GM21515 (cell line): ENCODE results near the gene ACVR2A.

Source experiments
- ATAC-seq: cut with Tn5 transposase; IDR thresholded peaks from one replicate; pipeline ENCODE4 v1.9.1; 2021; ENCODE audit not compliant: unreplicated experiment

Gene ACVR2A

GRCh38 chr2:147917161-147917560, 72.3 kb downstream of the ACVR2A start:
- no peak for ATAC-seq

DNA sequence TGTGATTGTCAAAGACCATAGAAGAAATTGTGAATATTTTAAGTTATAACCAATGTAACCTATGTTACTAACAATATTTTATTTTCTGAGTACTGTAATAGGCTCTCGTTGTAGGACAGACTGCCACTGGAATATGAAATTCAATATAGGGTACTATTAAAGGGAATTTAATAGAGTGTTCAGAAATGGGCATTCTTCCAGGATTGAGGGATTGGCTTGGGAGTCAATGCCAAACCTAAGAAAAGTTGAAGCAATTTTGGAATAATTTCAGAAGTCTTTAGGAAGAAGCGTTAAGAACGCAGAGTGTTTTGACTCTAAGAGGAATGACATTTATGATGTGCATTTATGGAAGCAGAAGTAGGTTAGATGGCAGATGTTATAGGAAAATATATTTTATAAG, 79.0 kb downstream of the ACVR2A start:
- no peak for ATAC-seq

DNA sequence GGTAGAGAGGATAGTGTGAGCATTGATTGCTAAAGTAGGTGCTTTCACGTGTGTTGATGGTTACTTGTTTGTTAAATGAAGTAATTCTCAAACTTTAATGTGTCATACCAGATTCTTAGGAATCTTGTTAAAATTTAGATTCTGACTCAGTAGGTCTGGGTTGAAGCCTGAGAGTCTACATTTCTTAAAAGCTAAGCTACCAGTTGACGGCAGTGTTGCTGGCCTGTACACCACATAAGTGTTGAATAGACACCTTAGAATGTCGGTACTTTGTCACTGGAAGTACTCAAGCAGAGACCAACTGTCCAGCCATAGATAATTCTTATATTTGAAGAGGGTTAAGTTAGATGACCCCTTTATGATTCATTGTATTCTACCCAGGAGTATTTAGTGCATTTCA, 79.8 kb downstream of the ACVR2A start:
- no peak for ATAC-seq

- no peak for ATAC-seq
Observed at GRCh38 chr2:147925886-147926285, 81.1 kb downstream of the ACVR2A start.

DNA sequence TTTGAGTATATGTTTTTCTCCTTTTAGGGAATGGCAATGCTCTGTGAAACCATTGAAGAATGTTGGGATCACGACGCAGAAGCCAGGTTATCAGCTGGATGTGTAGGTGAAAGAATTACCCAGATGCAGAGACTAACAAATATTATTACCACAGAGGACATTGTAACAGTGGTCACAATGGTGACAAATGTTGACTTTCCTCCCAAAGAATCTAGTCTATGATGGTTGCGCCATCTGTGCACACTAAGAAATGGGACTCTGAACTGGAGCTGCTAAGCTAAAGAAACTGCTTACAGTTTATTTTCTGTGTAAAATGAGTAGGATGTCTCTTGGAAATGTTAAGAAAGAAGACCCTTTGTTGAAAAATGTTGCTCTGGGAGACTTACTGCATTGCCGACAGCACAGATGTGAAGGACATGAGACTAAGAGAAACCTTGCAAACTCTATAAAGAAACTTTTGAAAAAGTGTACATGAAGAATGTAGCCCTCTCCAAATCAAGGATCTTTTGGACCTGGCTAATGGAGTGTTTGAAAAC, 82.3 kb downstream of the ACVR2A start:
- ATAC-seq, result no peak

GRCh38 chr2:147933931-147934330, 89.1 kb downstream of the ACVR2A start:
- no peak for ATAC-seq

- no peak for ATAC-seq
Observed at GRCh38 chr2:147934881-147935620, 90.2 kb downstream of the ACVR2A start.

- no peak for ATAC-seq
Observed at GRCh38 chr2:147937744-147938349, 93.0 kb downstream of the ACVR2A start.

- ATAC-seq, result no peak
Observed at GRCh38 chr2:147939313-147939712, 94.5 kb downstream of the ACVR2A start.

DNA sequence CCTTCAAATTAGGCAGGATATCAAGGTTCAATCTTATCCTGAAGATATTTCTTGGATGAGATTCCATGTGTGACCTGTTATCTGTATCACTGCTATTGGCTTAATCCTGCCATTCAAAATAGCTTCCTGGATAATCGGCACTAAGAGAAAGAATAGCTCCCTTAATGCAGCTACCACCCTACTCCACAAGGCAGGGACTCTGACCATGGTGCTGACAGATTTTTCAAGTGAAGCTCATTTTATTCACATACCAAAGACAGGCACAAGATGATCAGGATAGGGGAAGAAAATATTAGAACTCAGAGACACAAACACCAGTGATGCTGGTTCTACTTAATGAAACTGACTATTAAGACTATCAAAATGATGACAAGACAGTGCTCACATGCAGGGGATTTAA, 100.8 kb downstream of the ACVR2A start:
- no peak for ATAC-seq

DNA sequence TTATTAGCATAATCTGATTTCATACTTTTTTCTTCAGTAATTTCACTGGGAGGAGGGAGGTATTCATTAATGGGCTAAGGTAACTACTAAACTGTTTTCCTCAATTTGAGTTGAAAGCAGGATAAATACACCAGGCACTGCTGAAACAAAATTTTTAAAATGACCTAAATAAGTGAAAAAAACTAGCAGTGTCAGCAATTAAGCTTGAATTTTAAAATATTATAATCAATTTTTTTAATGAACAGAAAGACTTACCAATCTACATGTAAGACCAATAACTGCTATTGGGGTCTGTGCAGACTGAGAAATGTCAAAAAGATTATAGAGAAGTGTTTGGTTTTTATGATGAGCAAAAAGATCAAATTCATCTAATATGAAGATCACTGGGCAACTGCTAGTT, 107.3 kb downstream of the ACVR2A start:
- no peak for ATAC-seq

DNA sequence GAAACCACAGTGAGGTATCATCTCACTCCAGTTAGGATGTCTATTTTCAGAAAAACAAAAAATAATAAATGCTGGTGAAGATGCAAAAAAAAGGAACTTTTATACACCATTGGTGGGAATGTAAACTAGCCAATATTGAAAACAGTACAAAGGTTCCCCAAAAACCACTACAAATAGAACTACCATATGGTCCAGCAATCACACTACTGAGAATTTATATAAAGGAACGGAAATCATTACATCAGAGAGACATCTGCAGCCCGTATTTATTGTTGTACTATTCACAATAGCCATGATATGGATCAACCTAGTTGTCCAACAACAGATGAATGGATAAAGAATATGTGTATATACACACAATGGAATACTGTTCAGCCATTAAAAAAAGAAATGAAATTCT, 123.7 kb downstream of the ACVR2A start:
- no peak for ATAC-seq

DNA sequence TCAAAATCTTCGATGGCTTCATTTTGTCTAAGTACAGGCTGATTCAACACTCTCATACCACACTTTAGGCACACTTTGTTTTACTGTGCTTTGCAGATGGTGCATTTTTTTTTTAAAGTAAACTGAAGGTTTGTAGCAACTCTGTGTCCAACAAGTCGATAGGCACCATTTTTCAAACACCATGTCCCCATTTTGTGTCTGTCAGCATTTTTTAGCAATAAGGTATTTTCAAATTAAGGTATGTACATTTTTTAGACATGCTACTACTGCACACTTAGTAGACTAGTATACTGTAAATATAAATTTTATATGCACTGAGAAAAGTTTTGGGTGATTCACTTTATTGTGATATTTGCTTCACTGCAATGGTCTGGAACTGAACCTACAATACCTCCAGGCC, 131.3 kb downstream of the ACVR2A start:
- ATAC-seq, result no peak

- no peak for ATAC-seq
Observed at GRCh38 chr2:147977679-147978078, 132.8 kb downstream of the ACVR2A start.
